Neural cell (in vitro differentiated cells): Measurements from ENCODE around the gene LRP1-AS. TPM values are rescaled to one million over a fixed set of nuclear protein-coding genes. Genes with fewer than 3 reads are reported as not detected.

Experiments used
- H2AFZ ChIP-seq: fragments of 200-600, 300-800 bp; sonication (generic), shearing (Covaris generic); 2 replicates; pipeline ENCODE4 v1.6.0; 2014; ENCODE audit warnings: low read depth, mild to moderate bottlenecking, antibody characterized with exemption, low read length, moderate library complexity
- H3F3A ChIP-seq: fragments of 200-600 bp; shearing (Covaris generic); 2 replicates; pipeline ENCODE4 v1.6.1; 2016; ENCODE audit warnings: mild to moderate bottlenecking, moderate library complexity, mixed read lengths, antibody characterized with exemption, low read length; ENCODE audit not compliant: insufficient read depth, poor library complexity, severe bottlenecking
- H3K27ac ChIP-seq: fragments of 200-600, 300-800 bp; sonication (generic), shearing (Covaris generic); 2 replicates; pipeline ENCODE4 v1.5.1; 2014; ENCODE audit warnings: mild to moderate bottlenecking, low read length, moderate library complexity
- H3K27me3 ChIP-seq: fragments of 300-800, 200-600 bp; sonication (generic), shearing (Covaris generic); 2 replicates; pipeline ENCODE4 v1.6.0; 2014; ENCODE audit warnings: mild to moderate bottlenecking, low read depth, low read length, moderate library complexity; ENCODE audit not compliant: insufficient read depth
- H3K36me3 ChIP-seq: fragments of 300-800, 200-600 bp; sonication (generic), shearing (Covaris generic); 2 replicates; pipeline ENCODE4 v1.5.1; 2014; ENCODE audit warnings: mild to moderate bottlenecking, antibody characterized with exemption, low read length, moderate library complexity; ENCODE audit not compliant: insufficient read depth
- H3K4me2 ChIP-seq: fragments of 300-800, 200-600 bp; sonication (generic), shearing (Covaris generic); 2 replicates; pipeline ENCODE4 v1.6.0; 2014; ENCODE audit warnings: mild to moderate bottlenecking, low read length
- H3K4me3 ChIP-seq: fragments of 300-800, 200-600 bp; sonication (generic), shearing (Covaris generic); 2 replicates; pipeline ENCODE4 v1.5.1; 2014; ENCODE audit warnings: mild to moderate bottlenecking, low read length, moderate library complexity
- H3K79me2 ChIP-seq: fragments of 200-600 bp; shearing (Covaris generic); replicated peaks from 2 replicates; pipeline ENCODE4 v1.6.0; 2014; ENCODE audit warnings: mild to moderate bottlenecking, low read length, moderate library complexity; ENCODE audit not compliant: insufficient read depth
- H3K9ac ChIP-seq: fragments of 300-800, 200-600 bp; sonication (generic), shearing (Covaris generic); 2 replicates; pipeline ENCODE4 v1.6.1; 2016; ENCODE audit warnings: mild to moderate bottlenecking, low read length, mixed read lengths
- H3K9me2 ChIP-seq: fragments of 200-600 bp; shearing (Covaris generic); 2 replicates; pipeline ENCODE4 v1.6.1; 2016; ENCODE audit warnings: mild to moderate bottlenecking, low read length, mixed read lengths; ENCODE audit not compliant: insufficient read depth
- H3K9me3 ChIP-seq: fragments of 200-600, 300-800 bp; sonication (generic), shearing (Covaris generic); 2 replicates; pipeline ENCODE4 v1.6.1; 2016; ENCODE audit warnings: mild to moderate bottlenecking, mixed run types, low read length, moderate library complexity, mixed read lengths
- H4K20me1 ChIP-seq: fragments of 200-600 bp; shearing (Covaris generic); 2 replicates; pipeline ENCODE4 v1.6.1; 2016; ENCODE audit warnings: mild to moderate bottlenecking, mixed run types; ENCODE audit not compliant: insufficient read depth
- CTCF ChIP-seq: fragments of 450-650 bp; IDR thresholded peaks from 2 replicates; pipeline ENCODE4 v1.5.1; 2014; ENCODE audit warnings: antibody characterized with exemption, mild to moderate bottlenecking, moderate library complexity; ENCODE audit not compliant: poor library complexity, severe bottlenecking
- EP300 ChIP-seq: fragments of 450-650 bp; conservative IDR thresholded peaks from 2 replicates; pipeline ENCODE4 v1.6.1; 2014; ENCODE audit warnings: antibody characterized with exemption, mild to moderate bottlenecking, moderate library complexity; ENCODE audit not compliant: poor library complexity, severe bottlenecking
- EZH2 ChIP-seq: fragments of 200-600, 300-800 bp; shearing (Covaris generic), sonication (generic); IDR thresholded peaks from 2 replicates; pipeline ENCODE4 v1.6.1; 2014; ENCODE audit warnings: antibody characterized with exemption, low read length, borderline replicate concordance, mild to moderate bottlenecking; ENCODE audit not compliant: insufficient read depth, poor library complexity, severe bottlenecking
- MXI1 ChIP-seq: fragments of 450-650 bp; conservative IDR thresholded peaks from 2 replicates; pipeline ENCODE4 v1.6.1; 2014; ENCODE audit warnings: antibody characterized with exemption, mild to moderate bottlenecking; ENCODE audit not compliant: poor library complexity, severe bottlenecking
- POLR2AphosphoS5 ChIP-seq: IDR thresholded peaks from 2 replicates; pipeline ENCODE4 v1.6.1; 2012
- RAD21 ChIP-seq: fragments of 450-650 bp; conservative IDR thresholded peaks from 2 replicates; pipeline ENCODE4 v1.6.1; 2014; ENCODE audit warnings: antibody characterized with exemption, mild to moderate bottlenecking, moderate library complexity
- REST ChIP-seq: IDR thresholded peaks from 2 replicates; pipeline ENCODE4 v1.6.1; 2012; ENCODE audit warnings: borderline replicate concordance
- SMC3 ChIP-seq: fragments of 450-650 bp; conservative IDR thresholded peaks from 2 replicates; pipeline ENCODE4 v1.6.1; 2014; ENCODE audit warnings: antibody characterized with exemption, mild to moderate bottlenecking, moderate library complexity; ENCODE audit not compliant: poor library complexity
- TAF1 ChIP-seq: IDR thresholded peaks from 2 replicates; pipeline ENCODE4 v1.6.1; 2012; ENCODE audit warnings: low read depth
- polyA plus RNA-seq: library from polyadenylated mRNA; depleted of rRNA; stranded (reverse); fragments of >200 nt; gene quantifications from 2 replicates; pipeline ENCODE4 v1.2.3, GENCODE V29; 2014

LRP1-AS gene
- polyA plus RNA-seq, 1 donor from 2014 or later, result not detected

GRCh38 chr12:57170408-57170807, 23.0 kb upstream of the LRP1-AS start:
- no peaks in the 10 kb centered on the region for H3K79me2 ChIP-seq
- TF ChIP-seq POLR2AphosphoS5 (no peak), CTCF (no peak), EZH2 (no peak), MXI1 (no peak), RAD21 (no peak), TAF1 (no peak), REST (no peak), EP300 (no peak), SMC3 (no peak)
- no peak overlapping the region for H3K4me3 ChIP-seq
- no peak overlapping the region for H3K9ac ChIP-seq
- no peaks in the 10 kb centered on the region for H4K20me1 ChIP-seq
- H3K4me2 ChIP-seq, result no peak overlapping the region
- no peaks in the 10 kb centered on the region for H3K9me3 ChIP-seq
- H3F3A ChIP-seq, result no peaks in the 10 kb centered on the region
- H3K9me2 ChIP-seq, result no peaks in the 10 kb centered on the region
- H2AFZ ChIP-seq, result no peak overlapping the region
- H3K27ac ChIP-seq, result no peak overlapping the region
- no peaks in the 10 kb centered on the region for H3K27me3 ChIP-seq
- H3K36me3 ChIP-seq, result peaks cover 7% of the 10 kb centered on the region

DNA sequence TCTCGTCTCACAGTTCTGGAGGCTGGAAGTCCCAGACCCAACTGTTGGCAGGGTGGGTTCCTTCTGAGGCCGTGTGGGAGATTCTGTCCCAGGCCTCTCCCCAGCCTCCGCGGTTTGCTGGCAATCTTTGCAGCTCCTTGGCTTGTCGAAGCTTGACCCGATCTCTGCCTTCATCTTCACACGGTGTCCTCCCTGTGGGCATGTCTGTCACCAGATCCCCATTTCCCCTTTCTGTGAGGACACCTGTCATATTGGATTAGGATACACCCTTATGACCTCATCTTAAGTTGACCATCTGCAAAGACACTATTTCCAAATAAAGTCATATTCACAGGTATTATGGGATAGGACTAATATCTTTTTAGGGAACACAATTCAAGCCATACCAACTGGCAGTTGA, 22.6 kb upstream of the LRP1-AS start:
- TF ChIP-seq RAD21 (no peak), EP300 (no peak), MXI1 (no peak), EZH2 (no peak), CTCF (no peak), SMC3 (no peak), POLR2AphosphoS5 (no peak), TAF1 (no peak)
- Histone ChIP-seq H3K9me3 (no peaks in the 10 kb centered on the region), H3K4me3 (no peak overlapping the region), H3F3A (no peaks in the 10 kb centered on the region), H3K36me3 (peaks cover 7% of the 10 kb centered on the region), H3K9me2 (no peaks in the 10 kb centered on the region), H3K79me2 (no peaks in the 10 kb centered on the region), H3K27me3 (no peaks in the 10 kb centered on the region), H4K20me1 (no peaks in the 10 kb centered on the region), H2AFZ (no peak overlapping the region), H3K9ac (no peak overlapping the region), H3K4me2 (no peak overlapping the region), H3K27ac (no peak overlapping the region)
